ENCODE measurements around the gene SMDT1. TPM values are rescaled to one million over a fixed set of nuclear protein-coding genes. Genes with fewer than 3 reads are reported as not detected.
"Not testable (repeated sequence)": the region's sequence is repeated elsewhere in the genome, so short reads cannot be mapped to it uniquely, and the experiment has no call there.

The SMDT1 gene
- polyA plus RNA-seq, 1 experiment = 35.7 TPM

DNA sequence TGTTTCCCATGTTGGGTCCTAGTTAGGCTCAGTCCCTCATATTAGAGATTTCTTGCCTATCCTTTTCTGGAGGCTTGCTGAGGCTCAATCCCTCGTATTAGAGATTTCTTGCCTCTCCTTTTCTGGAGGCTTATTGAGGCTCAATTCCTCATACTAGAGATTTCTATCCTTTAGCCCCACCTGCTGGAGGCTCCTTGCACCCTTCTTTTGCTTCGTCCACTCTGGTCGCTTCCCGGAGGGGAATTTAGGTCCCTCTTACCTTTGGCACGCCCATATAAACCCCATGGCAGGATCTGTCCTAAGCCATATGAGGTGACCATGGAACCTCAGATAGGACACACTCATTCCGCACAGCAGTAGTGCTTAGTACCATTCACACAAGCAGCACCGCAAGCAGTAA, 35.2 kb downstream of the SMDT1 start:
- Histone ChIP-seq H3K4me3 (ENCODE audit: low read depth, low read length) (no peak overlapping the region), H3K27me3 (ENCODE audit: control insufficient read depth, insufficient read depth, low read length) (peaks cover 1% of the 10 kb centered on the region; the same call in 1 of the 2 replicates), H3K36me3 (ENCODE audit: control insufficient read depth, insufficient read depth, low read length) (no peaks in the 10 kb centered on the region)
- ChIA-PET POLR2A (no interaction called here), CTCF (no interaction called here)
- TF ChIP-seq, protein P1, sequence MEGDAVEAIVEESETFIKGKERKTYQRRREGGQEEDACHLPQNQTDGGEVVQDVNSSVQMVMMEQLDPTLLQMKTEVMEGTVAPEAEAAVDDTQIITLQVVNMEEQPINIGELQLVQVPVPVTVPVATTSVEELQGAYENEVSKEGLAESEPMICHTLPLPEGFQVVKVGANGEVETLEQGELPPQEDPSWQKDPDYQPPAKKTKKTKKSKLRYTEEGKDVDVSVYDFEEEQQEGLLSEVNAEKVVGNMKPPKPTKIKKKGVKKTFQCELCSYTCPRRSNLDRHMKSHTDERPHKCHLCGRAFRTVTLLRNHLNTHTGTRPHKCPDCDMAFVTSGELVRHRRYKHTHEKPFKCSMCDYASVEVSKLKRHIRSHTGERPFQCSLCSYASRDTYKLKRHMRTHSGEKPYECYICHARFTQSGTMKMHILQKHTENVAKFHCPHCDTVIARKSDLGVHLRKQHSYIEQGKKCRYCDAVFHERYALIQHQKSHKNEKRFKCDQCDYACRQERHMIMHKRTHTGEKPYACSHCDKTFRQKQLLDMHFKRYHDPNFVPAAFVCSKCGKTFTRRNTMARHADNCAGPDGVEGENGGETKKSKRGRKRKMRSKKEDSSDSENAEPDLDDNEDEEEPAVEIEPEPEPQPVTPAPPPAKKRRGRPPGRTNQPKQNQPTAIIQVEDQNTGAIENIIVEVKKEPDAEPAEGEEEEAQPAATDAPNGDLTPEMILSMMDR (IDR thresholded peaks at IDR 0.05; ENCODE audit: insufficient read depth, low read depth, low read length) = peak; percentile 42
- no peak for DNase-seq (ENCODE audit: low read depth)

GRCh38 chr22:42115420-42115830, 35.9 kb downstream of the SMDT1 start:
- DNase-seq (ENCODE audit: low read depth); CTCF ChIA-PET; H3K27me3 ChIP-seq (ENCODE audit: control insufficient read depth, insufficient read depth, low read length); H3K36me3 ChIP-seq (ENCODE audit: control insufficient read depth, insufficient read depth, low read length); H3K4me3 ChIP-seq (ENCODE audit: low read depth, low read length); POLR2A ChIA-PET: not testable (repeated sequence)

DNA sequence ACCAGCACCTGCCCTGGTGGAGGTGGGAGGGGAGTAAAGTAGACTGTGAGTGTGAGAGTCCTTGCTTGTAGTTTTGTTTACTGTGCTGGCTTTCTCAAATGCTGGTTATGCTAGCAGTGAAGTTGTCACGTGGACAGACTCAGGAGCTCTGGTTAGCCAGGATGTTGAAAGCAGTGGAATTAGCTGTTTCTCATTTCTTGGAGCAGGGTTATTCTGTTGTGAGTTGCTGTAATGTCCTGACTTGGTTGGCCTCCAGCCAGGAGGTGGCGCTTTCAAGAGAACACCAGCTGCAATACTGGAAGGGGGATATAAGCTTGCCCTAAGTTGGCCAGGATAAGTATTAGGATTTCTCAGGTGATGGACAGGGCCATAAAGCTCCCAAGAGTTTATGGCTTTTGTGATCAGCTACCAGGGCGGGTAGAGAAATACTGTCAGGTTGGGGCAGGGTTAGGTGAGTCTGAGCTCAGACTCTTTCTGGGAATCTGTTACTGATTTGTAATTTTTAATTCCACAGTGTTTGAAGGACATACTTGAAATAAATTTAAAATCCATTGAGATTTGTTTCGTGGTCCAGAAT, 37.4 kb downstream of the SMDT1 start:
- no peak for DNase-seq (ENCODE audit: low read depth)
- ChIA-PET CTCF (interaction anchor here (0.8 to 1.1 kb wide), 2 partner anchors 160 to 357 kb away, joined by 3 read pairs; no protein-coding TSS in a partner anchor), POLR2A (no interaction called here)
- Histone ChIP-seq H3K36me3 (ENCODE audit: control insufficient read depth, insufficient read depth, low read length) (no peaks in the 10 kb centered on the region), H3K27me3 (ENCODE audit: control insufficient read depth, insufficient read depth, low read length) (peaks cover 1% of the 10 kb centered on the region; the same call in 1 of the 2 replicates), H3K4me3 (ENCODE audit: low read depth, low read length) (no peak overlapping the region)
- TF ChIP-seq, protein P1 (IDR thresholded peaks at IDR 0.05; ENCODE audit: insufficient read depth, low read depth, low read length) = no peak

DNA sequence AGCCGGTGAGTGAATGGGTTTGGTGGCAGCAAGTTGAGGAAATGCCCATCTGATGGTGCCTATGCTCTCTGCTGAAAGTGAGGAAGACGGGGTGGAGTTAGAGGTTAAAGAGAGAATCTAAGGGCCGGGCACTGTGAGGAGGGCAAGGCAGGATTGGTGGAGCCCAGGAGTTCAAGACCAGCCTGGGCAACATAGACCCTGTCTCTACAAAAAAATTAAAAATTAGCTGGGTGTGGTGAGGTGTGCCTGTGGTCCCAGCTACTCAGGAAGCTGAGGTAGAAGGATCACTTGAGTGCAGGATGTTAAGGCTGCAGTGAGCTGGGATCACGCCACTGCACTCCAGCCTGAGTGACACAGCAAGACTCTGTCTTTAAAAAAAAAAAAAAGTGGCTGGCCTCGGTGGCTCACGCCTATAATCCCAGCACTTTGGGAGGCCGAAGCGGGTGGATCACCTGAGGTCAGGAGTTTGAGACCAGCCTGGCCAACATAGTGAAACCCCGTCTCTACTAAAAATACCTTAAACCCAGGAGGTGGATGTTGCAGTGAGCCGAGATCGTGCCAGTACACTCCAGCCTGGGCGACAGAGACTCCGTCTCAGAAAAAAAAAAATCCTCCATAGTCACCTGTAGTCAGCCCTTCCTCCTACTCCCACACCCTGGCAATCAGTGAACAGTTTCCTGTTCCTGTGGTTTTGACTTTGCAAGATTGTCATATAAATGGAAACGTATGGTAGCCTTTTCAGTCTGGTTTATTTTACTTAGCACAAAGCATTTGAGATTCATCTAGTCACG, 40.9 kb downstream of the SMDT1 start:
- DNase-seq (ENCODE audit: low read depth); H3K27me3 ChIP-seq (ENCODE audit: control insufficient read depth, insufficient read depth, low read length); H3K4me3 ChIP-seq (ENCODE audit: low read depth, low read length); H3K36me3 ChIP-seq (ENCODE audit: control insufficient read depth, insufficient read depth, low read length); POLR2A ChIA-PET: not testable (repeated sequence)
- CTCF ChIA-PET = interaction anchor here (0.8 kb wide), 1 partner anchor 12 kb away, joined by 3 read pairs; no protein-coding TSS in a partner anchor

- CTCF ChIA-PET = not testable (repeated sequence)
These were observed 44.0 kb downstream of the SMDT1 start for GRCh38 chr22:42123529-42123928.

GRCh38 chr22:42127606-42128005, 48.1 kb downstream of the SMDT1 start:
- CTCF ChIA-PET = no interaction called here
- POLR2A ChIA-PET = no interaction called here

More at GRCh38 chr22:42123529-42123928, 44.0 kb downstream of the SMDT1 start:
- DNase-seq (ENCODE audit: low read depth); H3K27me3 ChIP-seq (ENCODE audit: control insufficient read depth, insufficient read depth, low read length); H3K4me3 ChIP-seq (ENCODE audit: low read depth, low read length); POLR2A ChIA-PET; H3K36me3 ChIP-seq (ENCODE audit: control insufficient read depth, insufficient read depth, low read length): not testable (repeated sequence)

DNA sequence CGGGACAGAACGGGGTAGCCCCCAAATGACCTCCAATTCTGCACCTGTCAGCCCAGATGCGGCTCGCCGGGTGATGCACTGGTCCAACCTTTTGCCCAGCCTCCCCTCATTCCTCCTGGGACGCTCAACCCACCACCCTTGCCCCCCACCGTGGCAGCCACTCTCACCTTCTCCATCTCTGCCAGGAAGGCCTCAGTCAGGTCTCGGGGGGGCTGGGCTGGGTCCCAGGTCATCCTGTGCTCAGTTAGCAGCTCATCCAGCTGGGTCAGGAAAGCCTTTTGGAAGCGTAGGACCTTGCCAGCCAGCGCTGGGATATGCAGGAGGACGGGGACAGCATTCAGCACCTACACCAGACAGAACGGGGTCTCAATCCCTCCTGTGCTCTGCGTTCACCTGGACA, 48.5 kb downstream of the SMDT1 start:
- H3K27me3 ChIP-seq (ENCODE audit: control insufficient read depth, insufficient read depth, low read length); H3K4me3 ChIP-seq (ENCODE audit: low read depth, low read length); POLR2A ChIA-PET; H3K36me3 ChIP-seq (ENCODE audit: control insufficient read depth, insufficient read depth, low read length); CTCF ChIA-PET; DNase-seq (ENCODE audit: low read depth): not testable (repeated sequence)

More at GRCh38 chr22:42127606-42128005, 48.1 kb downstream of the SMDT1 start:
- TF ChIP-seq, protein P1 (IDR thresholded peaks at IDR 0.05; ENCODE audit: insufficient read depth, low read depth, low read length) = no peak
- no peak for DNase-seq (ENCODE audit: low read depth)
- no peaks in the 10 kb centered on the region for H3K36me3 ChIP-seq (ENCODE audit: control insufficient read depth, insufficient read depth, low read length)
- H3K27me3 ChIP-seq (ENCODE audit: control insufficient read depth, insufficient read depth, low read length) = no peaks in the 10 kb centered on the region
- H3K4me3 ChIP-seq (ENCODE audit: low read depth, low read length) = no peak overlapping the region

GRCh38 chr22:42128776-42129694, 49.5 kb downstream of the SMDT1 start:
- POLR2A ChIA-PET; DNase-seq (ENCODE audit: low read depth); H3K4me3 ChIP-seq (ENCODE audit: low read depth, low read length); H3K36me3 ChIP-seq (ENCODE audit: control insufficient read depth, insufficient read depth, low read length); CTCF ChIA-PET; H3K27me3 ChIP-seq (ENCODE audit: control insufficient read depth, insufficient read depth, low read length): not testable (repeated sequence)

- CTCF ChIA-PET; POLR2A ChIA-PET; H3K36me3 ChIP-seq (ENCODE audit: control insufficient read depth, insufficient read depth, low read length); H3K27me3 ChIP-seq (ENCODE audit: control insufficient read depth, insufficient read depth, low read length); DNase-seq (ENCODE audit: low read depth); H3K4me3 ChIP-seq (ENCODE audit: low read depth, low read length): not testable (repeated sequence)
These were observed 50.7 kb downstream of the SMDT1 start for GRCh38 chr22:42130182-42130581.
